22Rv1 (cell line): Measurements from ENCODE around the gene DHX40.
"Not testable (repeated sequence)": the region's sequence is repeated elsewhere in the genome, so short reads cannot be mapped to it uniquely, and the experiment has no call there.

Experiments
- ZFX ChIP-seq: fragments of 450-650 bp; IDR thresholded peaks from 2 replicates; pipeline ENCODE4 v1.6.1; 2017; ENCODE audit warnings: antibody characterized with exemption, borderline replicate concordance
- TF ChIP-seq, protein P1 (sequence below): fragments of 450-650 bp; IDR thresholded peaks from 2 replicates; pipeline ENCODE4 v1.5.1; 2017; ENCODE audit warnings: mild to moderate bottlenecking

DNA sequence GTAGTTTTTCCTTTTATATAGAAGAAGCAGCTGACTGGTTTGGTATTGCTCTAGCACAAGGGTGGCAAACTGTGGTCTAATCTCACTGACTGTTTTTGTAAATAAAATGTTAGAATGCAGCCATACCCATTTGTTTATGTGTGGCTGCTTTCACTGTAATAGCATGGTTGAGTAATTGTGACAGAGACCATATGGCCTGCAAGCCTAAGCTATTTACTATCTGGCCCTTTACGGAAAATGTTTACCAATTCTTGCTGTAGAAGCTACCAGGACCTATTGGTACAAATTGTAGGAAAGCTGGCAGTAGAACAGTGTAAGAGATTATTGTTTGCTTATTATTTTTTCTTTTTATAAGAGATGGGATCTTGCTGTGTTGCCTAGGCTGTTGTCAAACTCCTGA lies 18.8 kb downstream of the DHX40 start:
- TF ChIP-seq, protein P1, sequence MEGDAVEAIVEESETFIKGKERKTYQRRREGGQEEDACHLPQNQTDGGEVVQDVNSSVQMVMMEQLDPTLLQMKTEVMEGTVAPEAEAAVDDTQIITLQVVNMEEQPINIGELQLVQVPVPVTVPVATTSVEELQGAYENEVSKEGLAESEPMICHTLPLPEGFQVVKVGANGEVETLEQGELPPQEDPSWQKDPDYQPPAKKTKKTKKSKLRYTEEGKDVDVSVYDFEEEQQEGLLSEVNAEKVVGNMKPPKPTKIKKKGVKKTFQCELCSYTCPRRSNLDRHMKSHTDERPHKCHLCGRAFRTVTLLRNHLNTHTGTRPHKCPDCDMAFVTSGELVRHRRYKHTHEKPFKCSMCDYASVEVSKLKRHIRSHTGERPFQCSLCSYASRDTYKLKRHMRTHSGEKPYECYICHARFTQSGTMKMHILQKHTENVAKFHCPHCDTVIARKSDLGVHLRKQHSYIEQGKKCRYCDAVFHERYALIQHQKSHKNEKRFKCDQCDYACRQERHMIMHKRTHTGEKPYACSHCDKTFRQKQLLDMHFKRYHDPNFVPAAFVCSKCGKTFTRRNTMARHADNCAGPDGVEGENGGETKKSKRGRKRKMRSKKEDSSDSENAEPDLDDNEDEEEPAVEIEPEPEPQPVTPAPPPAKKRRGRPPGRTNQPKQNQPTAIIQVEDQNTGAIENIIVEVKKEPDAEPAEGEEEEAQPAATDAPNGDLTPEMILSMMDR = not testable (repeated sequence)
- not testable (repeated sequence) for TF ChIP-seq ZFX
